NCI-H2196 (cell line): ENCODE results near the gene THTPA.

Experiments
- DNase-seq: peaks from one replicate; lab custom pipeline; 2025; ENCODE audit not compliant: unreplicated experiment; lab: John Stamatoyannopoulos, UW

Gene THTPA, protein sequence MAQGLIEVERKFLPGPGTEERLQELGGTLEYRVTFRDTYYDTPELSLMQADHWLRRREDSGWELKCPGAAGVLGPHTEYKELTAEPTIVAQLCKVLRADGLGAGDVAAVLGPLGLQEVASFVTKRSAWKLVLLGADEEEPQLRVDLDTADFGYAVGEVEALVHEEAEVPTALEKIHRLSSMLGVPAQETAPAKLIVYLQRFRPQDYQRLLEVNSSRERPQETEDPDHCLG

DNA sequence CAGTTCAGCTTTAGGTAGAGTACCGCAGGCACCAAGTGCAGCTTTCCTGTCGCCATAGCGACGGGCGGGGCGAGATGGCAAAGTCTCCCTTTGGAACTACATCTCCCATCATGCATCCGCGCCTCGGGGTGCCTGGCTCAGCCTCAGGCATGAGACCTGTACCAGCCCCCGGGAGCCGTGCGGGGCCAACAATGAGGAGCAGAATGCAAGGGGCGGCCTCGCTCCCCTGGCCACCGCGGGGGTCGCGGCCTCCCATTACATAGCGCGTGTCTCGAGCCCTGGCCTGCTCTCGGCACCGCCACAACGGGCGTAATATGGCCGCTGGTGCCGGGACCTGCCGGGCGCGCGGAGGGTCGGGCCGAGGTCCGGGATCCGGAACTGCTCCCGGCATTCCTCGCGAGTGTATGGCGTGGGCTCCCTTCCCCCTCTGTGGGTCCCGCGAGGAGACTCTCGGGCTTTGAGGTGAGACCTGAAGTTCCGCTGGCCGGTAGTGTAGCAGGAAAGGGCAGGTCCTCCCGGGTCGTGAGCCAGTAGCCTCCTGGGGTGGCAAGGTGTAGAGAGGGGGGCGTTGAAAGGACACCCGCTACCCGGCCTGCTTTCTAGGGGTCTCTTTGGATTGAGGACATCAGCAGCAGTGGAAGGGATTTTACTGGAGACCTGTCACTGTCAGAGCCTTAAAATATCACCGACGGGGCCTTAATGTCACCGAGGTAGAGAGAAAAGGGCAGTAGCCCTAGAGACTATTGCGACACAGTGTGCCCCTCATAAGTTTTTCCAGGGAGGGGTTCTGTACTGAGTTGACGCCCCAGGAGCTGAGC is at the start of gene THTPA:
Gene THTPA (plus strand): TSS at position 390 of the 818 bp plus-strand sequence. CDS start 487 bp downstream, outside the sequence.
- DNase-seq = peak; percentile 96

DNA sequence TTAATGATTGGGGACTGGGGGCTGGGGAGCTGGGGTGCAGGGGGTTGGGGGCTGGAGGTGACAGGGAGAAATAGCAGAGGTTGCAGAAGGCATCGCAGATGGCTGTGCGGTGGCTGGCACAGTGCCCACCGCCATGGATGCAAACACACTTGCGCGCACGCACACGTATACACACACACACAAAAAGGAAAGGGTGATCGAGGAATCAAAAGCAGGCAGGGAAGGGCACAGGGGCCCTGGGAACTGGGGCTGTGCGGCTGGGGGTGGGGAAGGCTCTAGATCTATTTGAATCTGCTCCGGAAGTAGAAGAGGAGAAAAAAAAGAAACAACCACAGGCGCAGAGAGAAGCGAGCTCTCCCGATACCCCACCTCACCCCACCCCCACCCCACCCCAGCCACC is 43.9 kb upstream of the THTPA start:
- DNase-seq = peak; percentile 52

DNA sequence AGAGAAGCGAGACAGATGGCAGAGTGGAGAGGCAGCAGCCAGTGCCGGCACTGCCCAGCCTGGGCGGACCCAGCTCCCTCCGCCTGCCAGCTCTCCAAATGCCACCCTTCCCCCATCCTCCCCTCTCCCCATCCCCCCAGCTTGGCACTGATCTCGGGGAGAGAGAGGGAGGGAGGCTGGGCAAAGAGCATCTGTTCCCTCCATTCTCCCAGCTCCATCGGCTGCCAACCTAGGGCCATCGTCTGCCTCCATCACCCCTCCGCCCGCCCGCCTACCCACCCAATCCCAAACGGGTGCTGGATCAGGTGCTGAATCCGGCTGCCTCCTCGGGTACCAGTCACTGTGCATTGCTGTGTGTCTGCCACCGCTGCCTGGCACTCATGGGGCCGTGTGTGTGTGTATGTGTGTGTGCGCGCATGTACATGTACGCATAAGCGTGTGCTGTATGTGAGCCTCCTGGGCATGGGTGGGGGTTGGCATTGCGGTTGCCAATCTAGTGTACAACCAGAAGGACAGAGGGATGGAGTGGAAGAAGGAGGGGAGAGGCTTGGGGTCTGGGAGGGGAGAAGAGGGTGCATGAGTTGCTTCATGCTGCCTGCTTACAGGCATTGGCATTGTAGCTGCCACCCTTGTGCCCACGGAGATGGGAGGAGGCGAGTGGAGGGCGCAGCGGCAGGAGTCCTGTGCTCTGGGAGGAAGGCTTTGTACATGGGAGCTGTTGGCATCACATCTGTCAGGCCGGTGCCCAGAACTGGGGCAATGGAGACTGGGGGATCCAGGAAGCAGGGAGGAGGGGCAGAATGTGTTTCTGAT is 42.9 kb upstream of the THTPA start:
- DNase-seq = peak; percentile 81

GRCh38 chr14:23513818-23514643 is 42.0 kb upstream of the THTPA start:
- peak; percentile 81 for DNase-seq

- peak; percentile 91 for DNase-seq
These were observed 41.5 kb upstream of the THTPA start for GRCh38 chr14:23514644-23514957.

GRCh38 chr14:23517650-23518326 is 38.3 kb upstream of the THTPA start:
- DNase-seq = no peak

DNA sequence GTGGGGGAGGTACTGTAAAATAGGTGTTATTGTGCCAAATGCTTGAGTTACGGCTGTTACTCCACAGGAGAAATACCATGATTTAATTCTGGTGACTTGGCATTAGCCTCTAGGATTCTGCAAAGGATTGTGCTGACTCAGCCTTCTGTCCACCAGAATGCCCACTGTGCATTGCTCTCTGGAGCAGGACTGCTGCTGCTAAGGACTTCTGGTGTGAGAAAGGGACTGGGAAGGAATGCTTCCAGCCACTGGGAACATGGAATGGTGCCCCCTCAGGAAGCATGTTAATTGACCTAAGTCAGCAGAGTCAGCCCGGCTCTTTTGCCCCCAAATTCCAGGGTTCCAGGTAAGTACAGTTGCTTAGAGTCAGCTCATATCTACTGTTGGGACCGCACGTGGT is 37.4 kb upstream of the THTPA start:
- DNase-seq = no peak

GRCh38 chr14:23520899-23521533 is 35.1 kb upstream of the THTPA start:
- no peak for DNase-seq

- DNase-seq = no peak
These were observed 34.1 kb upstream of the THTPA start for GRCh38 chr14:23521785-23522640.

GRCh38 chr14:23522643-23523198 is 33.4 kb upstream of the THTPA start:
- DNase-seq = no peak

DNA sequence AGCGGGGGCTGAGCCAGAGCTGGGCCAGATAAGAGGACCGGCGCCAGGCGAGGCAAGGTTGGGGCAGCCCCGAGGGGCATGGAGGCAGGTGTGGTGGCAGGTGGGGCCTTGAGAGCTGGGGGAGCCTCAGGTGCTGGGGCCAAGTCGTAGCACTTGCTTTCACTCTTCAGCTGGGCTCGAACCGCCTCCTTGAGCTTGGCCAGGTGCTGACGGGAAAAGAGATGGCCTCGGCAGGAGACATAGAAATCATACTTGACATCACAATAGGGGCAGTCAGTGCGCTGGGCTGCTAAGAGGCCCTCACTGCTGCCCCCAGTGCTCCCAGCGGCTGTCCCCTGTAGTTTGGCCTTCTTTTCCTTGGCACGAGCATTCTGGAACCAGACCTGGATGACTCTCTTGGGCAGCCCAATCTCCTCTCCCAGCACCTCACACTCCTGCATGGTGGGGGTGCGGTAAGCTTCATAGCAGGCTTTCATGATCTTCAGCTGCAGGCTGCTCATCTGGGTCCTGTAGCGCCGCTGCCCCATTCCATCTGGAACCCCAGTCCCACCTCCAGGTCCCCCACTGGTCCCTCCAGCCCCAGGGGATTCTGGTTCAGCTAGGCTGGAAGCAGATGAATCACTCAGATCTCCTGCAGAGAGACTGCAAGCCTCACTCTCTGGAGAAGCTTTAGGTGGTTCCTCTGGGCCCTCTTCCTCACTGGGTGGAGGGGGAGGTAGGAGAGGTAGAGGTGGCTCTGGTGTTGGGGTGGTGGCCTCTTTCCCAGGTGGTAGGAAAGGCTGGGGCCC is 32.6 kb upstream of the THTPA start:
- DNase-seq = no peak

GRCh38 chr14:23524954-23525353 is 31.1 kb upstream of the THTPA start:
- DNase-seq = no peak

DNA sequence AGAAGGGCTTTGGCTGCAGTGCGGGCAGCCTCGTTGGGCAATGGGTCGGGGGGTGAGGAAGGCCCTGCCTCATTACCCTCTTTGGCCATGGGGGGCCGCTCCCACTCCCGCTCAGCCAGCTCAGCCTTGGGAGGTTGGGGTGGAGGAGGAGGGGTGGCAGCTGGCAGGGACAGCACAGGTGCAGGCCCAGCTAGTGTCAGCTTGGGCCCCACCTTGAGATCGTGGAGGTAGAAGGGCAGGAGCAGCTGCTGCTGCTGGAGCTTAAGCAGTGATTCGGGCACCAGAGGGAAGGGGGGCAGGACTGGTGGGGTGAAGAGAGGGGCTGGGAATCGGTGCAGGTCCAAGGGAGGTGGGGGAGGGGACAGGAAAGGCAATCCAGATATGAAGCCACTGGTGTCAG is 30.5 kb upstream of the THTPA start:
- no peak for DNase-seq

DNA sequence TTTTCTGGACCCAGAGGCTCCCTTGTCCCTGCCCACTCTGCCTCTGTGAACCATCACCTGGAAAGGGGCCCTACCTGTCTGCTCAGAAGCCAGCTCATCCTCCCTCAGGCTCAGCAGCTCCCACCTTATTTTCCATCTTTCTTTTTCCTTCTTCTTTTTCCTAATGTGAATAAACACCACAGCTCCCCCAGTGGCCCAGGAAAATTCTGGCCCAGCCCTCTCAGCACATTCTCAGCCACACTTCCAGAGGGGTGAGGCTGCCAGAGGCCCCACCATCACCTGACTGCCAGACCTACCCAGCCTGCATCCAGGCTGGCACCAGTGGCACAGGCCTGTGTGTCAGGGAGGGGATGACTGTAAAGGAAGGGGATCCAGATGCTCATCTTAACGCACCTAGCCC is 27.5 kb upstream of the THTPA start:
- no peak for DNase-seq

DNA sequence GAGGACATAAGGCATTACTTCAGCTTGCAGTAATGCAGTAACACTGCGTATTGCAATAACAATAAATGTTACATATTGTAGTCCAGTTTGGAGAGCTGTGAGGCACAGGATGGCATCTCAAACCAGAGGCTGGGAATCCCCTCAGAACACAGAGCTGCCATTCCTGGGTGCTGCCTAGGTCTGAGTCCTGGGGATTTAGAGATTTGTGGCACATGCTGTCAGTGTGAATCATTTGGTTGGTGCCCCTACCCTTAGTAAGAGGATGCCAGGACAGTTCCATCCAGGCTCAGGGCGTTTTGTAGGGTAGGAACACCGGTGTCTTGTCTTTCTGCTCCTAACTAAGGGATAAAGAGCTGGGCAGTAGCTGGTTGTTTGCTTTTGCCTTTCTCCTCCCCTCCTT is 27.1 kb upstream of the THTPA start:
- DNase-seq = no peak

GRCh38 chr14:23530375-23531055 is 25.6 kb upstream of the THTPA start:
- DNase-seq = no peak

- no peak for DNase-seq
These were observed 24.7 kb upstream of the THTPA start for GRCh38 chr14:23531391-23531790.
